CD8-positive, alpha-beta memory T cell (primary cell): ENCODE results near the gene CECR2. TPM values are rescaled to one million over a fixed set of nuclear protein-coding genes. Genes with fewer than 3 reads are reported as not detected.

Experiments
- CTCF ChIA-PET: fragments of 350-600 bp; sonication (Branson Sonifier 250); formaldehyde crosslinking; loops from one replicate; lab custom pipeline; 2021; ENCODE audit warnings: antibody characterized with exemption; lab: Charles Lee
- POLR2A ChIA-PET: fragments of 350-600 bp; sonication (Branson Sonifier 250); formaldehyde crosslinking; loops from one replicate; lab custom pipeline; 2021; ENCODE audit warnings: antibody characterized with exemption; lab: Charles Lee
- DNase-seq, 5 donors: peaks; one replicate each; pipeline versions ENCODE4 v3.0.0 to v3.0.0-alpha.2; 2020 to 2022; ENCODE audit warnings: mixed read lengths in 1 of 5
- H3K27ac ChIP-seq: one replicate; pipeline ENCODE4 v1.7.0; 2013; ENCODE audit warnings: low read depth, mild to moderate bottlenecking, low read length, moderate library complexity
- H3K27me3 ChIP-seq: 2 replicates; pipeline ENCODE4 v1.7.0; 2013; ENCODE audit warnings: low read length, mild to moderate bottlenecking; ENCODE audit not compliant: insufficient read depth, poor library complexity, severe bottlenecking
- H3K36me3 ChIP-seq: 2 replicates; pipeline ENCODE4 v1.7.0; 2013; ENCODE audit warnings: mild to moderate bottlenecking, low read length, moderate library complexity; ENCODE audit not compliant: insufficient read depth
- H3K4me1 ChIP-seq: 2 replicates; pipeline ENCODE4 v1.7.0; 2013; ENCODE audit warnings: mild to moderate bottlenecking, low read length, moderate library complexity; ENCODE audit not compliant: insufficient read depth
- H3K4me3 ChIP-seq: 2 replicates; pipeline ENCODE4 v1.7.0; 2013; ENCODE audit warnings: mild to moderate bottlenecking, low read length
- H3K9me3 ChIP-seq: 2 replicates; pipeline ENCODE4 v1.7.0; 2013; ENCODE audit warnings: mild to moderate bottlenecking, low read length
- H3K27ac Mint-ChIP-seq, 8 donors: one replicate each; pipeline ENCODE4 v1.8.0; 2020 to 2021; ENCODE audit warnings: mixed read lengths in 8 of 8, mild to moderate bottlenecking in 6 of 8, inconsistent platforms in 3 of 8, moderate library complexity in 3 of 8
- H3K27me3 Mint-ChIP-seq, 2 donors: one replicate each; pipeline ENCODE4 v1.8.0; 2020 to 2021; ENCODE audit warnings: mixed read lengths in 2 of 2, mild to moderate bottlenecking in 1 of 2, moderate library complexity in 1 of 2
- H3K36me3 Mint-ChIP-seq, 3 donors: one replicate each; pipeline ENCODE4 v1.8.0; 2020 to 2021; ENCODE audit warnings: mixed read lengths in 3 of 3, inconsistent platforms in 1 of 3, mild to moderate bottlenecking in 1 of 3
- H3K4me1 Mint-ChIP-seq, 3 donors: one replicate each; pipeline ENCODE4 v1.8.0; 2020 to 2021; ENCODE audit warnings: mixed read lengths in 3 of 3, inconsistent platforms in 1 of 3, mild to moderate bottlenecking in 1 of 3
- H3K4me3 Mint-ChIP-seq, 7 donors: one replicate each; pipeline ENCODE4 v1.8.0; 2020 to 2021; ENCODE audit warnings: mixed read lengths in 7 of 7, mild to moderate bottlenecking in 6 of 7, moderate library complexity in 4 of 7, inconsistent platforms in 2 of 7
- H3K9me3 Mint-ChIP-seq, 5 donors: one replicate each; pipeline ENCODE4 v1.8.0; 2020 to 2022; ENCODE audit warnings: mixed read lengths in 5 of 5, mild to moderate bottlenecking in 3 of 5, moderate library complexity in 2 of 5, inconsistent platforms in 1 of 5
- polyA plus RNA-seq: library from polyadenylated mRNA; unstranded; fragments of 300-500 nt; fragmentation: Illumina TruSeq; gene quantifications from one replicate; pipeline ENCODE4 v1.2.3, GENCODE V29; 2021
- total RNA-seq, 2 experiments: library from RNA; stranded (reverse); gene quantifications; one replicate each; pipeline ENCODE4 v1.2.3, GENCODE V29; 2021

The CECR2 gene
- total and polyA plus RNA-seq, 3 experiments from 2014 or later = not detected

- no peaks in the 10 kb centered on the region for H3K4me1 ChIP-seq
- no peaks in the 10 kb centered on the region for H3K9me3 Mint-ChIP-seq
- DNase-seq = no peak
- H3K9me3 ChIP-seq = no peaks in the 10 kb centered on the region
- ChIA-PET POLR2A (no interaction called here), CTCF (no interaction called here)
- H3K36me3 Mint-ChIP-seq = no peaks in the 10 kb centered on the region
- H3K36me3 ChIP-seq = no peaks in the 10 kb centered on the region
- no peaks in the 10 kb centered on the region for H3K27me3 ChIP-seq
- no peaks in the 10 kb centered on the region for H3K4me1 Mint-ChIP-seq
- no peak overlapping the region for H3K27ac ChIP-seq
- H3K4me3 ChIP-seq = no peak overlapping the region
- no peak overlapping the region for H3K4me3 Mint-ChIP-seq
- H3K27me3 Mint-ChIP-seq = peaks cover 5 to 12% of the 10 kb centered on the region in 2 donors
- peak overlapping the region in 1 of 8 donors; percentile 54 for H3K27ac Mint-ChIP-seq
Observed at GRCh38 chr22:17337639-17338038, 31.6 kb upstream of the CECR2 start.

GRCh38 chr22:17339095-17339693 is 30.1 kb upstream of the CECR2 start:
- H3K4me1 ChIP-seq = no peaks in the 10 kb centered on the region
- no peak for DNase-seq
- H3K4me3 Mint-ChIP-seq = no peak overlapping the region
- no peaks in the 10 kb centered on the region for H3K36me3 Mint-ChIP-seq
- peaks cover 5 to 12% of the 10 kb centered on the region in 2 donors for H3K27me3 Mint-ChIP-seq
- no peaks in the 10 kb centered on the region for H3K27me3 ChIP-seq
- POLR2A ChIA-PET = no interaction called here
- H3K9me3 Mint-ChIP-seq = no peaks in the 10 kb centered on the region
- H3K4me3 ChIP-seq = no peak overlapping the region
- H3K27ac Mint-ChIP-seq = no peak overlapping the region
- CTCF ChIA-PET = interaction anchor here (0.8 to 1.2 kb wide), 2 partner anchors 10 to 120 kb away, joined by 3 to 5 read pairs; partner anchors contain the start of gene ADA2
- H3K36me3 ChIP-seq = no peaks in the 10 kb centered on the region
- no peaks in the 10 kb centered on the region for H3K9me3 ChIP-seq
- no peaks in the 10 kb centered on the region for H3K4me1 Mint-ChIP-seq
- H3K27ac ChIP-seq = no peak overlapping the region

GRCh38 chr22:17342361-17342760 is 26.9 kb upstream of the CECR2 start:
- POLR2A ChIA-PET = no interaction called here
- Histone ChIP-seq H3K36me3 (no peaks in the 10 kb centered on the region), H3K4me3 (no peak overlapping the region), H3K27me3 (no peaks in the 10 kb centered on the region), H3K9me3 (no peaks in the 10 kb centered on the region), H3K27ac (no peak overlapping the region), H3K4me1 (no peaks in the 10 kb centered on the region)
- DNase-seq = no peak
- Mint-ChIP-seq H3K4me1 (no peaks in the 10 kb centered on the region), H3K36me3 (no peaks in the 10 kb centered on the region), H3K27ac (peak overlapping the region in 1 of 8 donors; percentile 3), H3K9me3 (no peaks in the 10 kb centered on the region), H3K4me3 (no peak overlapping the region), H3K27me3 (peaks cover 6 to 11% of the 10 kb centered on the region in 2 donors)
- CTCF ChIA-PET = no interaction called here

GRCh38 chr22:17343766-17344165 is 25.5 kb upstream of the CECR2 start:
- Mint-ChIP-seq H3K9me3 (no peaks in the 10 kb centered on the region), H3K27me3 (peaks cover 7 to 12% of the 10 kb centered on the region in 2 donors), H3K36me3 (no peaks in the 10 kb centered on the region), H3K27ac (peak overlapping the region in 1 of 8 donors; percentile 45), H3K4me1 (no peaks in the 10 kb centered on the region), H3K4me3 (no peak overlapping the region)
- H3K4me1 ChIP-seq = no peaks in the 10 kb centered on the region
- no peaks in the 10 kb centered on the region for H3K36me3 ChIP-seq
- H3K4me3 ChIP-seq = no peak overlapping the region
- H3K27ac ChIP-seq = no peak overlapping the region
- no peak for DNase-seq
- H3K27me3 ChIP-seq = no peaks in the 10 kb centered on the region
- H3K9me3 ChIP-seq = no peaks in the 10 kb centered on the region
- ChIA-PET CTCF (no interaction called here), POLR2A (no interaction called here)

GRCh38 chr22:17346578-17346977 is 22.7 kb upstream of the CECR2 start:
- CTCF ChIA-PET = no interaction called here
- no peak for DNase-seq
- Histone ChIP-seq H3K27ac (no peak overlapping the region), H3K4me3 (no peak overlapping the region), H3K27me3 (no peaks in the 10 kb centered on the region), H3K36me3 (no peaks in the 10 kb centered on the region), H3K4me1 (no peaks in the 10 kb centered on the region), H3K9me3 (no peaks in the 10 kb centered on the region)
- Mint-ChIP-seq H3K9me3 (no peaks in the 10 kb centered on the region), H3K4me3 (no peak overlapping the region), H3K27ac (no peak overlapping the region), H3K36me3 (no peaks in the 10 kb centered on the region), H3K27me3 (peaks cover 14 to 15% of the 10 kb centered on the region in 2 donors), H3K4me1 (peaks cover 0 to 5% (median 3%) of the 10 kb centered on the region in 3 donors)
- POLR2A ChIA-PET = no interaction called here

- ChIA-PET CTCF (no interaction called here), POLR2A (no interaction called here)
- Mint-ChIP-seq H3K27ac (peak overlapping the region in 1 of 8 donors; percentile 58), H3K4me3 (no peak overlapping the region), H3K27me3 (peaks cover 14 to 15% of the 10 kb centered on the region in 2 donors), H3K9me3 (no peaks in the 10 kb centered on the region), H3K36me3 (no peaks in the 10 kb centered on the region), H3K4me1 (peaks cover 0 to 5% (median 3%) of the 10 kb centered on the region in 3 donors)
- Histone ChIP-seq H3K4me1 (no peaks in the 10 kb centered on the region), H3K4me3 (no peak overlapping the region), H3K27ac (no peak overlapping the region), H3K36me3 (no peaks in the 10 kb centered on the region), H3K9me3 (no peaks in the 10 kb centered on the region), H3K27me3 (no peaks in the 10 kb centered on the region)
- no peak for DNase-seq
Observed at GRCh38 chr22:17347724-17348123, 21.5 kb upstream of the CECR2 start.

GRCh38 chr22:17348464-17349103 is 20.7 kb upstream of the CECR2 start:
- Histone ChIP-seq H3K36me3 (no peaks in the 10 kb centered on the region), H3K9me3 (no peaks in the 10 kb centered on the region), H3K27me3 (no peaks in the 10 kb centered on the region), H3K27ac (no peak overlapping the region), H3K4me3 (no peak overlapping the region), H3K4me1 (no peaks in the 10 kb centered on the region)
- peaks cover 0 to 5% (median 3%) of the 10 kb centered on the region in 3 donors for H3K4me1 Mint-ChIP-seq
- no peaks in the 10 kb centered on the region for H3K36me3 Mint-ChIP-seq
- H3K4me3 Mint-ChIP-seq = no peak overlapping the region
- H3K27me3 Mint-ChIP-seq = peaks cover 14 to 15% of the 10 kb centered on the region in 2 donors
- no peak for DNase-seq
- CTCF ChIA-PET = no interaction called here
- H3K27ac Mint-ChIP-seq = no peak overlapping the region
- H3K9me3 Mint-ChIP-seq = no peaks in the 10 kb centered on the region
- POLR2A ChIA-PET = no interaction called here

GRCh38 chr22:17349172-17349571 is 20.1 kb upstream of the CECR2 start:
- peaks cover 13 to 15% of the 10 kb centered on the region in 2 donors for H3K27me3 Mint-ChIP-seq
- DNase-seq = no peak
- ChIA-PET CTCF (interaction anchor here (0.5 kb wide), 1 partner anchor 9 kb away, joined by 3 read pairs; no protein-coding TSS in a partner anchor), POLR2A (no interaction called here)
- Histone ChIP-seq H3K27ac (no peak overlapping the region), H3K4me3 (no peak overlapping the region), H3K4me1 (no peaks in the 10 kb centered on the region), H3K27me3 (no peaks in the 10 kb centered on the region), H3K9me3 (no peaks in the 10 kb centered on the region), H3K36me3 (no peaks in the 10 kb centered on the region)
- H3K9me3 Mint-ChIP-seq = no peaks in the 10 kb centered on the region
- H3K36me3 Mint-ChIP-seq = no peaks in the 10 kb centered on the region
- peak overlapping the region in 1 of 7 donors; percentile 17 for H3K4me3 Mint-ChIP-seq
- no peak overlapping the region for H3K27ac Mint-ChIP-seq
- H3K4me1 Mint-ChIP-seq = peaks cover 0 to 5% (median 3%) of the 10 kb centered on the region in 3 donors
